ENCODE measurements around the gene RXRA. TPM values are rescaled to one million over a fixed set of nuclear protein-coding genes. Genes with fewer than 3 reads are reported as not detected.

RXRA gene
- total and polyA plus RNA-seq, 2 of the 13 experiments (the other 11 are each of a cell fraction or from before 2014, with no cell fraction given) = 18.9 to 29.2 TPM

DNA sequence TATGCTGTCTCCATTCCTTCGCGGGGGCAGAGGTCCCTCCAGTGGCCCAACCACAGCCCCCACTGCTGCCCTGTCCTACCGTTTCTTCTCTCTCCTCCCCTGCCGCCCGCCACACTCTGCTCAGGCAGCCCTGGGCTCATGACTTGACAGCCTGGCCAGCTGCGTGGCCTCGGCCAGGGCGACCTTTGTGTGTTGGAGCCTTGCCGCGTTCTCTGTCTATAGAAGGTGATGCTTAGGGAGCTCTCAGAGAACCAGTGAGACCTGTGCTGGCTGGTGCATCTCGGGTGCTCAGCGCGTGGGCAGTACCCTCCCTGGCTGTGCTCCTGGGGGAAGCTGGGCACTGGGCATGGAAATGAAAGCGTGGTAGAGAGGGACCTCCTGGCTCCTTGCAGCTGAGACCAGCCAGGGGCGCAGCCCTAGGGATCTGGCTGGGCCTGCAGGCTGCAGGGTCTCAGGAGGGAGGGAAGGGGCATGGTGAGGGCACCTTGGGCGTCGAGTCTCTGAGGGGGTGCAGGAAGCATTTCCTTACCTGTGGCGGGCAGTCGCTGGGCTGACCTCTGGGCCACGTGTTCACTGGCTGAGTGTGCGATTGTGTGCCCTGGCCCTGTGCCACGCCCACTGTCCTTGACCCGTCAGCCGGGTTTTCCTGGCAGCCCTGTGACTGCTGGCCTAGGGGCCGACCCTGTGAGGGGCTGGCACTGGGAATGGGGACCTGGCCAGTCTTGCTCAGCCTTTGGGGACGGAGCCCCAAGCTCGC is 50.3 kb downstream of the RXRA start (continued):
- TF ChIP-seq, protein P1, sequence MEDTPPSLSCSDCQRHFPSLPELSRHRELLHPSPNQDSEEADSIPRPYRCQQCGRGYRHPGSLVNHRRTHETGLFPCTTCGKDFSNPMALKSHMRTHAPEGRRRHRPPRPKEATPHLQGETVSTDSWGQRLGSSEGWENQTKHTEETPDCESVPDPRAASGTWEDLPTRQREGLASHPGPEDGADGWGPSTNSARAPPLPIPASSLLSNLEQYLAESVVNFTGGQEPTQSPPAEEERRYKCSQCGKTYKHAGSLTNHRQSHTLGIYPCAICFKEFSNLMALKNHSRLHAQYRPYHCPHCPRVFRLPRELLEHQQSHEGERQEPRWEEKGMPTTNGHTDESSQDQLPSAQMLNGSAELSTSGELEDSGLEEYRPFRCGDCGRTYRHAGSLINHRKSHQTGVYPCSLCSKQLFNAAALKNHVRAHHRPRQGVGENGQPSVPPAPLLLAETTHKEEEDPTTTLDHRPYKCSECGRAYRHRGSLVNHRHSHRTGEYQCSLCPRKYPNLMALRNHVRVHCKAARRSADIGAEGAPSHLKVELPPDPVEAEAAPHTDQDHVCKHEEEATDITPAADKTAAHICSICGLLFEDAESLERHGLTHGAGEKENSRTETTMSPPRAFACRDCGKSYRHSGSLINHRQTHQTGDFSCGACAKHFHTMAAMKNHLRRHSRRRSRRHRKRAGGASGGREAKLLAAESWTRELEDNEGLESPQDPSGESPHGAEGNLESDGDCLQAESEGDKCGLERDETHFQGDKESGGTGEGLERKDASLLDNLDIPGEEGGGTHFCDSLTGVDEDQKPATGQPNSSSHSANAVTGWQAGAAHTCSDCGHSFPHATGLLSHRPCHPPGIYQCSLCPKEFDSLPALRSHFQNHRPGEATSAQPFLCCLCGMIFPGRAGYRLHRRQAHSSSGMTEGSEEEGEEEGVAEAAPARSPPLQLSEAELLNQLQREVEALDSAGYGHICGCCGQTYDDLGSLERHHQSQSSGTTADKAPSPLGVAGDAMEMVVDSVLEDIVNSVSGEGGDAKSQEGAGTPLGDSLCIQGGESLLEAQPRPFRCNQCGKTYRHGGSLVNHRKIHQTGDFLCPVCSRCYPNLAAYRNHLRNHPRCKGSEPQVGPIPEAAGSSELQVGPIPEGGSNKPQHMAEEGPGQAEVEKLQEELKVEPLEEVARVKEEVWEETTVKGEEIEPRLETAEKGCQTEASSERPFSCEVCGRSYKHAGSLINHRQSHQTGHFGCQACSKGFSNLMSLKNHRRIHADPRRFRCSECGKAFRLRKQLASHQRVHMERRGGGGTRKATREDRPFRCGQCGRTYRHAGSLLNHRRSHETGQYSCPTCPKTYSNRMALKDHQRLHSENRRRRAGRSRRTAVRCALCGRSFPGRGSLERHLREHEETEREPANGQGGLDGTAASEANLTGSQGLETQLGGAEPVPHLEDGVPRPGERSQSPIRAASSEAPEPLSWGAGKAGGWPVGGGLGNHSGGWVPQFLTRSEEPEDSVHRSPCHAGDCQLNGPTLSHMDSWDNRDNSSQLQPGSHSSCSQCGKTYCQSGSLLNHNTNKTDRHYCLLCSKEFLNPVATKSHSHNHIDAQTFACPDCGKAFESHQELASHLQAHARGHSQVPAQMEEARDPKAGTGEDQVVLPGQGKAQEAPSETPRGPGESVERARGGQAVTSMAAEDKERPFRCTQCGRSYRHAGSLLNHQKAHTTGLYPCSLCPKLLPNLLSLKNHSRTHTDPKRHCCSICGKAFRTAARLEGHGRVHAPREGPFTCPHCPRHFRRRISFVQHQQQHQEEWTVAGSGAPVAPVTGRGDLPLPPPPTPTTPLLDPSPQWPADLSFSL (CRISPR knock-in tag; IDR thresholded peaks at IDR 0.05) = no peak
- TF ChIP-seq ZSCAN21 (CRISPR knock-in tag; IDR thresholded peaks at IDR 0.05; ENCODE audit: borderline replicate concordance) = no peak
- no peak for TF ChIP-seq MNT (IDR thresholded peaks at IDR 0.05)
- no peak for TF ChIP-seq ZNF674 (CRISPR knock-in tag; IDR thresholded peaks at IDR 0.05; ENCODE audit: low read depth)
- no peak for TF ChIP-seq NR1H2 (CRISPR knock-in tag; IDR thresholded peaks at IDR 0.05; ENCODE audit: borderline replicate concordance, low read depth)
- TF ChIP-seq SMARCE1 (IDR thresholded peaks at IDR 0.05; ENCODE audit: borderline replicate concordance) = no peak
- TF ChIP-seq CREB1 (IDR thresholded peaks at IDR 0.05) = no peak
- TF ChIP-seq CREB1 (CRISPR knock-in tag; IDR thresholded peaks at IDR 0.05) = no peak
- TF ChIP-seq BRCA1 (CRISPR knock-in tag; IDR thresholded peaks at IDR 0.05) = no peak
- no peak for TF ChIP-seq MEIS2 (CRISPR knock-in tag; IDR thresholded peaks at IDR 0.05)
- TF ChIP-seq CTCF (CRISPR knock-in tag; IDR thresholded peaks at IDR 0.05) = no peak
- no peak for TF ChIP-seq ADNP (CRISPR knock-in tag; IDR thresholded peaks at IDR 0.05)
- TF ChIP-seq SPEN (CRISPR knock-in tag; IDR thresholded peaks at IDR 0.05; ENCODE audit: low read depth) = no peak
- TF ChIP-seq, protein P2, sequence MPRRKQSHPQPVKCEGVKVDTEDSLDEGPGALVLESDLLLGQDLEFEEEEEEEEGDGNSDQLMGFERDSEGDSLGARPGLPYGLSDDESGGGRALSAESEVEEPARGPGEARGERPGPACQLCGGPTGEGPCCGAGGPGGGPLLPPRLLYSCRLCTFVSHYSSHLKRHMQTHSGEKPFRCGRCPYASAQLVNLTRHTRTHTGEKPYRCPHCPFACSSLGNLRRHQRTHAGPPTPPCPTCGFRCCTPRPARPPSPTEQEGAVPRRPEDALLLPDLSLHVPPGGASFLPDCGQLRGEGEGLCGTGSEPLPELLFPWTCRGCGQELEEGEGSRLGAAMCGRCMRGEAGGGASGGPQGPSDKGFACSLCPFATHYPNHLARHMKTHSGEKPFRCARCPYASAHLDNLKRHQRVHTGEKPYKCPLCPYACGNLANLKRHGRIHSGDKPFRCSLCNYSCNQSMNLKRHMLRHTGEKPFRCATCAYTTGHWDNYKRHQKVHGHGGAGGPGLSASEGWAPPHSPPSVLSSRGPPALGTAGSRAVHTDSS (CRISPR knock-in tag; conservative IDR thresholded peaks at IDR 0.05) = no peak
- no peak for TF ChIP-seq ZSCAN31 (CRISPR knock-in tag; IDR thresholded peaks at IDR 0.05; ENCODE audit: low read depth)
- no peak for TF ChIP-seq SP140L (CRISPR knock-in tag; IDR thresholded peaks at IDR 0.05; ENCODE audit: borderline replicate concordance)
- TF ChIP-seq HNF4G (IDR thresholded peaks at IDR 0.05; ENCODE audit: borderline replicate concordance, low read depth, low read length) = no peak
- TF ChIP-seq HNF4G (CRISPR knock-in tag; IDR thresholded peaks at IDR 0.05; ENCODE audit: borderline replicate concordance, low read depth) = no peak
- no peak for TF ChIP-seq NFKB2 (CRISPR knock-in tag; IDR thresholded peaks at IDR 0.05; ENCODE audit: borderline replicate concordance)
